Measurements from ENCODE around the gene CRYBA4.

GRCh38 chr22:26586556-26587325 is 35.0 kb upstream of the CRYBA4 start:
- no peak for TF ChIP-seq POLR2A (IDR thresholded peaks at IDR 0.05)
- no peak for TF ChIP-seq CTCF (IDR thresholded peaks at IDR 0.05)
